GM12873 (cell line): ENCODE results near the gene ABLIM2.

Source experiments
- CTCF ChIP-seq: IDR thresholded peaks from 2 replicates; pipeline ENCODE4 v1.5.1; 2012; ENCODE audit warnings: low read depth, mild to moderate bottlenecking, moderate library complexity, low read length, control low read depth; ENCODE audit not compliant: insufficient read depth; ENCODE audit errors: missing control alignments

ABLIM2 gene

GRCh38 chr4:8141935-8142334 lies 16.7 kb downstream of the ABLIM2 start:
- no peak for TF ChIP-seq CTCF

GRCh38 chr4:8140915-8141314 lies 17.7 kb downstream of the ABLIM2 start:
- TF ChIP-seq CTCF = no peak

GRCh38 chr4:8136972-8137710 lies 21.5 kb downstream of the ABLIM2 start:
- no peak for TF ChIP-seq CTCF

GRCh38 chr4:8136529-8136928 lies 22.1 kb downstream of the ABLIM2 start:
- no peak for TF ChIP-seq CTCF

GRCh38 chr4:8135666-8136065 lies 22.9 kb downstream of the ABLIM2 start:
- no peak for TF ChIP-seq CTCF

GRCh38 chr4:8133897-8134563 lies 24.6 kb downstream of the ABLIM2 start:
- TF ChIP-seq CTCF = no peak

GRCh38 chr4:8132947-8133705 lies 25.5 kb downstream of the ABLIM2 start:
- no peak for TF ChIP-seq CTCF
